K562 (cell line): Measurements from ENCODE around the gene NOCT. TPM values are rescaled to one million over a fixed set of nuclear protein-coding genes. Genes with fewer than 3 reads are reported as not detected.

Experiments used
- ATAC-seq: fragments of 200-7000 bp; cut with Tn5 transposase; 3 replicates; pipeline ENCODE4 v1.9.1; 2020; ENCODE audit warnings: moderate library complexity
- BruUV-seq: library from RNA; stranded (reverse); fragments of 400-500 nt; replicated peaks from 2 replicates; lab custom pipeline; 2021; lab: Mats Ljungman, UMichigan
- CTCF ChIA-PET: fragments of 300-600 bp; formaldehyde crosslinking; extraction: SDS; loops from one replicate; lab custom pipeline; 2021; ENCODE audit warnings: low intra/inter-chr PET ratio; lab: Yijun Ruan, JAX
- POLR2A ChIA-PET: fragments of 300-600, 350-650 bp; sonication (Branson Sonifier 250); formaldehyde crosslinking; extraction: SDS; loops from one replicate; lab custom pipeline; 2021; ENCODE audit warnings: antibody characterized with exemption, inconsistent platforms; lab: Yijun Ruan, JAX
- DNase-seq, 4 experiments: peaks; one replicate each; pipeline versions ENCODE4 v3.0.0 to v3.0.0-alpha.2; 2011 to 2018; ENCODE audit warnings: low spot score in 3 of 4, mixed read lengths in 3 of 4; ENCODE audit errors: extremely low read depth in 1 of 4
- FAIRE-seq: peaks from 2 replicates; lab custom pipeline; 2011; peaks lifted over from hg19 to GRCh38; lab: Jason Lieb, UNC
- H2AFZ ChIP-seq: 2 replicates; pipeline ENCODE4 v1.6.0; 2011; ENCODE audit warnings: low read depth, low read length, control low read depth, inconsistent platforms
- H3K27ac ChIP-seq: fragments of 200-600 bp; 3 replicates; pipeline ENCODE4 v1.8.0; 2011; ENCODE audit warnings: low read depth, mild to moderate bottlenecking, control low read depth, inconsistent platforms, low read length, moderate library complexity, mixed read lengths; ENCODE audit errors: extremely low read depth
- H3K27me3 ChIP-seq, 2 experiments: fragments of 300-600 bp in 1 of 2; 2 replicates in 1 of 2; 3 replicates in 1 of 2; pipeline versions ENCODE4 v1.6.0 to v1.8.0; 2011; ENCODE audit warnings: inconsistent platforms in 2 of 2, low read length in 2 of 2, mild to moderate bottlenecking in 1 of 2, mixed read lengths in 1 of 2, moderate library complexity in 1 of 2; ENCODE audit not compliant: control insufficient read depth in 2 of 2, insufficient read depth in 2 of 2
- H3K36me3 ChIP-seq: fragments of 300-600 bp; 3 replicates; pipeline ENCODE4 v1.8.0; 2011; ENCODE audit warnings: mild to moderate bottlenecking, low read length, inconsistent platforms; ENCODE audit not compliant: control insufficient read depth, insufficient read depth
- H3K4me1 ChIP-seq, 2 experiments: fragments of 200-600 bp in 1 of 2; replicated peaks in 1 of 2; 2 replicates in 1 of 2; 3 replicates in 1 of 2; pipeline versions ENCODE4 v1.5.1 to v1.8.0; 2011; ENCODE audit warnings: inconsistent platforms in 2 of 2, low read length in 2 of 2, mild to moderate bottlenecking in 1 of 2, mixed read lengths in 1 of 2, moderate library complexity in 1 of 2; ENCODE audit not compliant: control insufficient read depth in 2 of 2, insufficient read depth in 2 of 2
- H3K4me2 ChIP-seq: 2 replicates; pipeline ENCODE4 v1.6.1; 2011; ENCODE audit warnings: low read length, control low read depth, inconsistent platforms, mixed read lengths; ENCODE audit not compliant: insufficient read depth
- H3K4me3 ChIP-seq: fragments of 200-600 bp; sonication (generic), shearing (Covaris generic); 2 replicates; pipeline ENCODE4 v1.5.1; 2016; ENCODE audit warnings: control low read depth, inconsistent platforms
- H3K79me2 ChIP-seq: fragments of 200-600 bp; 3 replicates; pipeline ENCODE4 v1.8.0; 2011; ENCODE audit warnings: low read length, inconsistent platforms; ENCODE audit not compliant: control insufficient read depth, insufficient read depth
- H3K9ac ChIP-seq, 2 experiments: 2 replicates each; pipeline versions ENCODE4 v1.6.0 to v1.6.1; 2011; ENCODE audit warnings: low read depth in 2 of 2, low read length in 2 of 2, control low read depth in 1 of 2, inconsistent platforms in 1 of 2, mild to moderate bottlenecking in 1 of 2, mixed read lengths in 1 of 2; ENCODE audit not compliant: insufficient read depth in 1 of 2
- H3K9me1 ChIP-seq: one replicate; pipeline ENCODE4 v1.6.0; 2011; ENCODE audit warnings: inconsistent platforms, mild to moderate bottlenecking, low read length, moderate library complexity; ENCODE audit not compliant: control insufficient read depth, insufficient read depth
- H3K9me3 ChIP-seq: replicated peaks from 2 replicates; pipeline ENCODE4 v1.5.1; 2011; ENCODE audit warnings: low read depth, low read length, inconsistent platforms; ENCODE audit not compliant: control insufficient read depth, insufficient read depth
- H4K20me1 ChIP-seq: replicated peaks from 2 replicates; pipeline ENCODE4 v1.6.1; 2011; ENCODE audit warnings: low read length, inconsistent platforms, mixed read lengths; ENCODE audit not compliant: control insufficient read depth, insufficient read depth
- CBFA2T2 ChIP-seq: fragments of 450-650 bp; conservative IDR thresholded peaks from 2 replicates; pipeline ENCODE4 v1.6.1; 2017; ENCODE audit warnings: mild to moderate bottlenecking
- FOXA3 ChIP-seq, 2 experiments: fragments of 450-650 bp in 1 of 2; sonication (generic) in 1 of 2; formaldehyde crosslinking; IDR thresholded peaks in 1 of 2; conservative IDR thresholded peaks in 1 of 2; 2 replicates each; pipeline versions ENCODE4 v1.4.0 to v1.8.0; 2020 to 2022; ENCODE audit warnings: mild to moderate bottlenecking in 2 of 2, missing genetic modification reagents in 1 of 2
- FUS ChIP-seq: fragments of 200-400 bp; formaldehyde crosslinking; optimal IDR thresholded peaks from 2 replicates; pipeline ENCODE3; 2017; ENCODE audit warnings: low read depth, low read length
- KDM5B ChIP-seq: fragments of 200-600 bp; sonication (generic); IDR thresholded peaks from 2 replicates; pipeline ENCODE4 v1.6.1; 2012; ENCODE audit warnings: low read depth, mild to moderate bottlenecking, moderate library complexity, low read length, control low read depth, inconsistent platforms; ENCODE audit not compliant: insufficient replicate concordance
- MCM5 ChIP-seq: fragments of 450-650 bp; IDR thresholded peaks from 2 replicates; pipeline ENCODE4 v1.6.1; 2016; ENCODE audit warnings: low read depth
- MTA3 ChIP-seq: fragments of 450-650 bp; formaldehyde crosslinking; IDR thresholded peaks from 2 replicates; pipeline ENCODE4 v1.6.1; 2017; ENCODE audit warnings: mild to moderate bottlenecking, borderline replicate concordance
- NEUROD1 ChIP-seq: fragments of 150-350 bp; IDR thresholded peaks from 2 replicates; pipeline ENCODE4 v1.6.1; 2014; ENCODE audit warnings: borderline replicate concordance, low read length, low read depth; ENCODE audit not compliant: partially characterized antibody
- RBFOX2 ChIP-seq: fragments of 200-400 bp; formaldehyde crosslinking; IDR thresholded peaks from 2 replicates; pipeline ENCODE4 v1.6.1; 2017; ENCODE audit warnings: low read depth, mild to moderate bottlenecking, low read length, moderate library complexity
- TCF3 ChIP-seq: sonication (generic); formaldehyde crosslinking; IDR thresholded peaks from 2 replicates; pipeline ENCODE4 v1.4.0; 2020; ENCODE audit warnings: mild to moderate bottlenecking, missing genetic modification reagents
- ZKSCAN1 ChIP-seq: fragments of 150-350 bp; IDR thresholded peaks from 2 replicates; pipeline ENCODE4 v1.6.1; 2016; ENCODE audit warnings: low read depth, low read length
- ZNF830 ChIP-seq: fragments of 250-450 bp; sonication (Bioruptor Pico); IDR thresholded peaks from 2 replicates; pipeline ENCODE4 v1.5.0; 2021; ENCODE audit warnings: mild to moderate bottlenecking
- WGBS: fragments of 100-300 bp; shearing (Covaris generic); methylation state at CpG from one replicate; pipeline ENCODE4 v1.1.6; 2016; ENCODE audit warnings: low coverage, mixed read lengths; ENCODE audit not compliant: insufficient coverage; ENCODE audit errors: missing lambda C conversion rate; 5-methylcytosine and 5-hydroxymethylcytosine counted together
- in situ Hi-C: fragments of 300-500 bp; cut with MboI; formaldehyde crosslinking; loops from 4 replicates; pipeline ENCODE4 v1.15.0; 2018; ENCODE audit warnings: inconsistent platforms, mixed read lengths
- intact Hi-C: fragments of 100-400 bp; cut with micrococcal nuclease; formaldehyde crosslinking; loops from 2 replicates; pipeline ENCODE4 v1.14.2; 2022
- polyA plus RNA-seq, 8 experiments: library from polyadenylated mRNA; depleted of rRNA in 4 of 8; stranded (reverse) in 5 of 8; unstranded in 3 of 8; fragments of >200 nt; fragmentation: Nextera tagmentation in 2 of 8; fragmentation: Illumina TruSeq in 1 of 8; extraction: Ambion mirVana in 2 of 8; extraction: Trizol in 1 of 8; gene quantifications; 2 replicates each; pipeline versions ENCODE4 v1.2.1 to v1.2.3, GENCODE V29; 2011 to 2014; ENCODE audit warnings: inconsistent platforms in 1 of 8, missing spikeins in 1 of 8
- total RNA-seq, 7 experiments: library from RNA; depleted of rRNA in 6 of 7; stranded (reverse); fragments of >200 nt in 6 of 7; fragmentation: Illumina TruSeq in 2 of 7; extraction: Trizol in 2 of 7; gene quantifications; 2 replicates each; pipeline versions ENCODE4 v1.2.1 to v1.2.3, GENCODE V29; 2011 to 2021; ENCODE audit warnings: low replicate concordance in 1 of 7

NOCT gene
- total and polyA plus RNA-seq, 9 of the 15 experiments (the other 6 are each of a cell fraction or from before 2014, with no cell fraction given), result 1.3 to 20.2 (median 11.1) TPM

DNA sequence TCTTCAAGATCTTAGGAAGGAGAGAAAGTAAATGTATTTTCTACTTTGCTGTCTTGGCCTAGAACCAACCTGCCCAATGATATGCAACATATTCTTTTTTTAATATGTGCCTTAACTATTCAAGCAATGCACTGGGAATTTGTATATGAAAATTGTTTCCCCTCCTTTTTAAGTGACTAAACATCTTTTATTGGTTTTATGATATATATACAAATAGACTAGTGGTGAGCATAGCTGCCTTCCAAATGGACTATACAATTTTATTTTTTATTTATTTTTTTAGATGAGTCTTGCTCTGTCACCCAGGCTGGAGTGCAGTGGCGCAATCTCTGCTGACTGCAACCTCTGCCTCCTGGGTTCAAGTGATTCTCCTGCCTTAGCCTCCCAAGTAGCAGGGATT lies 10.3 kb downstream of the NOCT start:
- DNase-seq, result no peak
- FAIRE-seq, result no peak
- ChIA-PET POLR2A (interaction anchor here (0.5 to 1.6 kb wide), 3 partner anchors 9 to 915 kb away, joined by 3 to 4 read pairs (median 3); no protein-coding TSS in a partner anchor), CTCF (no interaction called here)
- H3K9ac ChIP-seq, result no peak overlapping the region
- no peak overlapping the region for H2AFZ ChIP-seq
- no TSS peak for BruUV-seq
- H3K4me3 ChIP-seq, result no peak overlapping the region
- TF ChIP-seq MTA3 (no peak), FUS (no peak), TCF3 (CRISPR knock-in tag) (no peak), ZNF830 (CRISPR knock-in tag) (no peak), CBFA2T2 (no peak), MCM5 (no peak), RBFOX2 (no peak), NEUROD1 (no peak), ZKSCAN1 (no peak), KDM5B (no peak), FOXA3 (CRISPR knock-in tag; conservative IDR thresholded peaks at IDR 0.05 in 1 of 2, IDR thresholded peaks at IDR 0.05 in 1 of 2) (no peak)
- no peak for ATAC-seq
- H3K9me3 ChIP-seq, result no peaks in the 10 kb centered on the region
- peaks cover 49% of the 10 kb centered on the region for H3K36me3 ChIP-seq
- peaks cover 0 to 3% of the 10 kb centered on the region in 2 experiments; a peak in 2 of 5 replicates for H3K4me1 ChIP-seq
- H3K27ac ChIP-seq, result no peak overlapping the region
- in situ Hi-C loops (loop anchor here (25.0 kb wide), 1 partner anchor 511 kb away; no protein-coding TSS in a partner anchor), intact Hi-C loops (no loop called here)
- 100% methylated on average over 1 of the region's 1 CpG for WGBS
- H3K79me2 ChIP-seq, result peaks cover 88% of the 10 kb centered on the region
- H3K9me1 ChIP-seq, result no peaks in the 10 kb centered on the region
- H4K20me1 ChIP-seq, result no peaks in the 10 kb centered on the region; the same call in 1 of the 2 replicates
- H3K4me2 ChIP-seq, result no peak overlapping the region
- no peaks in the 10 kb centered on the region for H3K27me3 ChIP-seq
